ENCODE results near the gene CCDC188. TPM values are rescaled to one million over a fixed set of nuclear protein-coding genes. Genes with fewer than 3 reads are reported as not detected.

CCDC188 gene
- total and polyA plus RNA-seq, 2 of the 13 experiments (the other 11 are each of a cell fraction or from before 2014, with no cell fraction given), result not detected

DNA sequence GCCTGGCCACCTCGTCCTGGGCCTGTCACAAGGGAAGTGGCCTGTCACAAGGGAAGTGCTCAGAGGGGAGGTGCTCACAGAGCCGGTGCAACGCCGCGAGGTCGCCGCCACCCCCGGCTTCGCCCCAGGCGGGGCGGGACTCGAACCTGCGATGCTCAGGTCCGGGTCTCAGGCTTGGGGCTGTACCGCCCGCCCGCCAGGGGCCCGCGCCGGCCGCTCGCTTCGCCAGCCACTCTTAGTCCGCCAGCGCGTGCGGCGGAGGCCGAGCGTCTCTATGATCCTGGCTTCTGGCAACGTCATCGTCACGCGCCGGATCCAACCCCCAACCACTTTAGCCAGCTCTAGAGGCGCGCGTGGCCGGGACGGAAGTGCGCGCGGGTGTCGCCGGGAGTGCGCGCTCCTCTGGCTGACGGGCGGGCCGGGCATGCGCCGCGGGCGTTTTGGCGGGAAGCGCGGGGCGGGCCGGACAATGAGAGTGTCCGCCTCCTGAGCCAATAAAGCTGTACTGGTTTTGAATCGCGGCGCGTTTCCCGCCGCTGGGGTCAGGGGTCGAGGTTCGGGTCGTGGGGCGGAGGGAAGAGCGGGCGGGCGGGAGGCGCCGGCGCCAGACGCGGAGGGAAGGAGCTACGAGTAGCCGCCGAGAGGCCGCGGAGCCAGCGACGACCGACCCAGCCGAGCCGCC is 33.8 kb downstream of the CCDC188 start, which contains the start of gene TRMT2A (continued):
- TF ChIP-seq ZNF513 (CRISPR knock-in tag; conservative IDR thresholded peaks at IDR 0.05) (no peak), CEBPG (CRISPR knock-in tag; IDR thresholded peaks at IDR 0.05) (peak; percentile 13; the same call in 1 of the 2 replicates), MXI1 (IDR thresholded peaks at IDR 0.05; ENCODE audit: borderline replicate concordance, low read depth, low read length) (peak; percentile 94; the same call in 2 of the 3 replicates), ZFYVE20 (CRISPR knock-in tag; IDR thresholded peaks at IDR 0.05; ENCODE audit: borderline replicate concordance, low read depth) (no peak), KDM4B (CRISPR knock-in tag; IDR thresholded peaks at IDR 0.05) (0 out of 2 replicates have a peak, but pooled peaks have one; percentile 50), SCMH1 (CRISPR knock-in tag; IDR thresholded peaks at IDR 0.05; ENCODE audit: borderline replicate concordance) (no peak), CENPT (CRISPR knock-in tag; IDR thresholded peaks at IDR 0.05; ENCODE audit: low read depth) (no peak), ZNF670 (CRISPR knock-in tag; IDR thresholded peaks at IDR 0.05; ENCODE audit: borderline replicate concordance) (peak; percentile 68; the same call in 1 of the 2 replicates), ZBTB7A (CRISPR knock-in tag; IDR thresholded peaks at IDR 0.05) (no peak), MIXL1 (CRISPR knock-in tag; IDR thresholded peaks at IDR 0.05) (peak; percentile 58; the same call in 1 of the 2 replicates), RELA (CRISPR knock-in tag; IDR thresholded peaks at IDR 0.05) (peak; percentile 47; the same call in 1 of the 2 replicates), MTF2 (CRISPR knock-in tag; IDR thresholded peaks at IDR 0.05; ENCODE audit: borderline replicate concordance) (no peak), ZNF800 (CRISPR knock-in tag; IDR thresholded peaks at IDR 0.05) (no peak), HDAC2 (CRISPR knock-in tag; IDR thresholded peaks at IDR 0.05) (peak; percentile 29; the same call in 1 of the 2 replicates), JDP2 (CRISPR knock-in tag; IDR thresholded peaks at IDR 0.05; ENCODE audit: borderline replicate concordance) (peak; percentile 88; the same call in 1 of the 2 replicates)
- TF ChIP-seq, protein P1, sequence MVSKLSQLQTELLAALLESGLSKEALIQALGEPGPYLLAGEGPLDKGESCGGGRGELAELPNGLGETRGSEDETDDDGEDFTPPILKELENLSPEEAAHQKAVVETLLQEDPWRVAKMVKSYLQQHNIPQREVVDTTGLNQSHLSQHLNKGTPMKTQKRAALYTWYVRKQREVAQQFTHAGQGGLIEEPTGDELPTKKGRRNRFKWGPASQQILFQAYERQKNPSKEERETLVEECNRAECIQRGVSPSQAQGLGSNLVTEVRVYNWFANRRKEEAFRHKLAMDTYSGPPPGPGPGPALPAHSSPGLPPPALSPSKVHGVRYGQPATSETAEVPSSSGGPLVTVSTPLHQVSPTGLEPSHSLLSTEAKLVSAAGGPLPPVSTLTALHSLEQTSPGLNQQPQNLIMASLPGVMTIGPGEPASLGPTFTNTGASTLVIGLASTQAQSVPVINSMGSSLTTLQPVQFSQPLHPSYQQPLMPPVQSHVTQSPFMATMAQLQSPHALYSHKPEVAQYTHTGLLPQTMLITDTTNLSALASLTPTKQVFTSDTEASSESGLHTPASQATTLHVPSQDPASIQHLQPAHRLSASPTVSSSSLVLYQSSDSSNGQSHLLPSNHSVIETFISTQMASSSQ (IDR thresholded peaks at IDR 0.05; ENCODE audit: low read depth), result no peak
- TF ChIP-seq, protein P1 (CRISPR knock-in tag; IDR thresholded peaks at IDR 0.05; ENCODE audit: borderline replicate concordance), result peak; percentile 87
- TF ChIP-seq, protein P2, sequence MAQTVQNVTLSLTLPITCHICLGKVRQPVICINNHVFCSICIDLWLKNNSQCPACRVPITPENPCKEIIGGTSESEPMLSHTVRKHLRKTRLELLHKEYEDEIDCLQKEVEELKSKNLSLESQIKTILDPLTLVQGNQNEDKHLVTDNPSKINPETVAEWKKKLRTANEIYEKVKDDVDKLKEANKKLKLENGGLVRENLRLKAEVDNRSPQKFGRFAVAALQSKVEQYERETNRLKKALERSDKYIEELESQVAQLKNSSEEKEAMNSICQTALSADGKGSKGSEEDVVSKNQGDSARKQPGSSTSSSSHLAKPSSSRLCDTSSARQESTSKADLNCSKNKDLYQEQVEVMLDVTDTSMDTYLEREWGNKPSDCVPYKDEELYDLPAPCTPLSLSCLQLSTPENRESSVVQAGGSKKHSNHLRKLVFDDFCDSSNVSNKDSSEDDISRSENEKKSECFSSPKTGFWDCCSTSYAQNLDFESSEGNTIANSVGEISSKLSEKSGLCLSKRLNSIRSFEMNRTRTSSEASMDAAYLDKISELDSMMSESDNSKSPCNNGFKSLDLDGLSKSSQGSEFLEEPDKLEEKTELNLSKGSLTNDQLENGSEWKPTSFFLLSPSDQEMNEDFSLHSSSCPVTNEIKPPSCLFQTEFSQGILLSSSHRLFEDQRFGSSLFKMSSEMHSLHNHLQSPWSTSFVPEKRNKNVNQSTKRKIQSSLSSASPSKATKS (CRISPR knock-in tag; IDR thresholded peaks at IDR 0.05), result no peak
